ENCODE measurements around the gene PPM1D. TPM values are rescaled to one million over a fixed set of nuclear protein-coding genes. Genes with fewer than 3 reads are reported as not detected.

Gene PPM1D
- polyA plus RNA-seq, 1 of the 3 experiments (the other 2 are of a cell fraction): 8.8 TPM

GRCh38 chr17:60600490-60601446 lies 775 bp downstream of the PPM1D start (continued):
- TF ChIP-seq YY1 (IDR thresholded peaks at IDR 0.05; ENCODE audit: low read depth) (peak; percentile 12; the same call in 1 of the 2 replicates), TCF12 (IDR thresholded peaks at IDR 0.05) (no peak; the same call in 1 of the 2 replicates), EZH2phosphoT487 (IDR thresholded peaks at IDR 0.05; ENCODE audit: borderline replicate concordance, low read depth) (no peak), ELF1 (IDR thresholded peaks at IDR 0.05) (no peak), NRF1 (IDR thresholded peaks at IDR 0.05; ENCODE audit: low read depth, low read length) (no peak), RXRA (IDR thresholded peaks at IDR 0.05; ENCODE audit: borderline replicate concordance, low read depth) (no peak), FOXJ3 (CRISPR knock-in tag; IDR thresholded peaks at IDR 0.05) (no peak), NFIC (IDR thresholded peaks at IDR 0.05; ENCODE audit: borderline replicate concordance) (0 out of 2 replicates have a peak, but pooled peaks have one; percentile 26), SIN3A (IDR thresholded peaks at IDR 0.05; ENCODE audit: borderline replicate concordance, low read depth, low read length) (peak; percentile 98), RFX5 (IDR thresholded peaks at IDR 0.05; ENCODE audit: low read length) (no peak), RAD21 (IDR thresholded peaks at IDR 0.05; ENCODE audit: low read length) (peak; percentile 49), GABPA (IDR thresholded peaks at IDR 0.05; ENCODE audit: low read depth) (no peak), TEAD4 (IDR thresholded peaks at IDR 0.05; ENCODE audit: borderline replicate concordance, insufficient read depth) (no peak), RCOR1 (IDR thresholded peaks at IDR 0.05; ENCODE audit: low read length) (peak; percentile 61), GATA2 (CRISPR knock-in tag; IDR thresholded peaks at IDR 0.05) (no peak), SMC3 (IDR thresholded peaks at IDR 0.05; ENCODE audit: low read depth, low read length) (peak; percentile 36), MEF2A (IDR thresholded peaks at IDR 0.05; ENCODE audit: borderline replicate concordance, low read depth) (peak; percentile 16; the same call in 1 of the 2 replicates)
- TF ChIP-seq, protein P1, sequence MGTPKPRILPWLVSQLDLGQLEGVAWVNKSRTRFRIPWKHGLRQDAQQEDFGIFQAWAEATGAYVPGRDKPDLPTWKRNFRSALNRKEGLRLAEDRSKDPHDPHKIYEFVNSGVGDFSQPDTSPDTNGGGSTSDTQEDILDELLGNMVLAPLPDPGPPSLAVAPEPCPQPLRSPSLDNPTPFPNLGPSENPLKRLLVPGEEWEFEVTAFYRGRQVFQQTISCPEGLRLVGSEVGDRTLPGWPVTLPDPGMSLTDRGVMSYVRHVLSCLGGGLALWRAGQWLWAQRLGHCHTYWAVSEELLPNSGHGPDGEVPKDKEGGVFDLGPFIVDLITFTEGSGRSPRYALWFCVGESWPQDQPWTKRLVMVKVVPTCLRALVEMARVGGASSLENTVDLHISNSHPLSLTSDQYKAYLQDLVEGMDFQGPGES (IDR thresholded peaks at IDR 0.05; ENCODE audit: low read depth, low read length): no peak
- TF ChIP-seq, protein P2, sequence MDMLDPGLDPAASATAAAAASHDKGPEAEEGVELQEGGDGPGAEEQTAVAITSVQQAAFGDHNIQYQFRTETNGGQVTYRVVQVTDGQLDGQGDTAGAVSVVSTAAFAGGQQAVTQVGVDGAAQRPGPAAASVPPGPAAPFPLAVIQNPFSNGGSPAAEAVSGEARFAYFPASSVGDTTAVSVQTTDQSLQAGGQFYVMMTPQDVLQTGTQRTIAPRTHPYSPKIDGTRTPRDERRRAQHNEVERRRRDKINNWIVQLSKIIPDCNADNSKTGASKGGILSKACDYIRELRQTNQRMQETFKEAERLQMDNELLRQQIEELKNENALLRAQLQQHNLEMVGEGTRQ (IDR thresholded peaks at IDR 0.05; ENCODE audit: borderline replicate concordance, low read depth, low read length): no peak
- TF ChIP-seq, protein P3, sequence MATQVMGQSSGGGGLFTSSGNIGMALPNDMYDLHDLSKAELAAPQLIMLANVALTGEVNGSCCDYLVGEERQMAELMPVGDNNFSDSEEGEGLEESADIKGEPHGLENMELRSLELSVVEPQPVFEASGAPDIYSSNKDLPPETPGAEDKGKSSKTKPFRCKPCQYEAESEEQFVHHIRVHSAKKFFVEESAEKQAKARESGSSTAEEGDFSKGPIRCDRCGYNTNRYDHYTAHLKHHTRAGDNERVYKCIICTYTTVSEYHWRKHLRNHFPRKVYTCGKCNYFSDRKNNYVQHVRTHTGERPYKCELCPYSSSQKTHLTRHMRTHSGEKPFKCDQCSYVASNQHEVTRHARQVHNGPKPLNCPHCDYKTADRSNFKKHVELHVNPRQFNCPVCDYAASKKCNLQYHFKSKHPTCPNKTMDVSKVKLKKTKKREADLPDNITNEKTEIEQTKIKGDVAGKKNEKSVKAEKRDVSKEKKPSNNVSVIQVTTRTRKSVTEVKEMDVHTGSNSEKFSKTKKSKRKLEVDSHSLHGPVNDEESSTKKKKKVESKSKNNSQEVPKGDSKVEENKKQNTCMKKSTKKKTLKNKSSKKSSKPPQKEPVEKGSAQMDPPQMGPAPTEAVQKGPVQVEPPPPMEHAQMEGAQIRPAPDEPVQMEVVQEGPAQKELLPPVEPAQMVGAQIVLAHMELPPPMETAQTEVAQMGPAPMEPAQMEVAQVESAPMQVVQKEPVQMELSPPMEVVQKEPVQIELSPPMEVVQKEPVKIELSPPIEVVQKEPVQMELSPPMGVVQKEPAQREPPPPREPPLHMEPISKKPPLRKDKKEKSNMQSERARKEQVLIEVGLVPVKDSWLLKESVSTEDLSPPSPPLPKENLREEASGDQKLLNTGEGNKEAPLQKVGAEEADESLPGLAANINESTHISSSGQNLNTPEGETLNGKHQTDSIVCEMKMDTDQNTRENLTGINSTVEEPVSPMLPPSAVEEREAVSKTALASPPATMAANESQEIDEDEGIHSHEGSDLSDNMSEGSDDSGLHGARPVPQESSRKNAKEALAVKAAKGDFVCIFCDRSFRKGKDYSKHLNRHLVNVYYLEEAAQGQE (IDR thresholded peaks at IDR 0.05; ENCODE audit: low read depth, low read length): 0 out of 2 replicates have a peak, but pooled peaks have one; percentile 27

All from SK-N-SH (cell line).